ENCODE measurements around the gene TMEM63C. TPM values are rescaled to one million over a fixed set of nuclear protein-coding genes. Genes with fewer than 3 reads are reported as not detected.

TMEM63C gene
- total RNA-seq, 1 donor from 2014 or later: 1.1 TPM

GRCh38 chr14:77257700-77258099, 76.1 kb downstream of the TMEM63C start:
- TF ChIP-seq, protein P1, sequence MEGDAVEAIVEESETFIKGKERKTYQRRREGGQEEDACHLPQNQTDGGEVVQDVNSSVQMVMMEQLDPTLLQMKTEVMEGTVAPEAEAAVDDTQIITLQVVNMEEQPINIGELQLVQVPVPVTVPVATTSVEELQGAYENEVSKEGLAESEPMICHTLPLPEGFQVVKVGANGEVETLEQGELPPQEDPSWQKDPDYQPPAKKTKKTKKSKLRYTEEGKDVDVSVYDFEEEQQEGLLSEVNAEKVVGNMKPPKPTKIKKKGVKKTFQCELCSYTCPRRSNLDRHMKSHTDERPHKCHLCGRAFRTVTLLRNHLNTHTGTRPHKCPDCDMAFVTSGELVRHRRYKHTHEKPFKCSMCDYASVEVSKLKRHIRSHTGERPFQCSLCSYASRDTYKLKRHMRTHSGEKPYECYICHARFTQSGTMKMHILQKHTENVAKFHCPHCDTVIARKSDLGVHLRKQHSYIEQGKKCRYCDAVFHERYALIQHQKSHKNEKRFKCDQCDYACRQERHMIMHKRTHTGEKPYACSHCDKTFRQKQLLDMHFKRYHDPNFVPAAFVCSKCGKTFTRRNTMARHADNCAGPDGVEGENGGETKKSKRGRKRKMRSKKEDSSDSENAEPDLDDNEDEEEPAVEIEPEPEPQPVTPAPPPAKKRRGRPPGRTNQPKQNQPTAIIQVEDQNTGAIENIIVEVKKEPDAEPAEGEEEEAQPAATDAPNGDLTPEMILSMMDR (IDR thresholded peaks at IDR 0.05; ENCODE audit: insufficient read depth, low read length, poor library complexity, severe bottlenecking): no peak
- H3K27me3 ChIP-seq (ENCODE audit: control insufficient read depth, insufficient read depth, low read length): peaks cover 5% of the 10 kb centered on the region
- no peak for DNase-seq (ENCODE audit: low read depth)
- H3K4me3 ChIP-seq (ENCODE audit: low read depth, low read length): no peak overlapping the region
- no peaks in the 10 kb centered on the region for H3K36me3 ChIP-seq (ENCODE audit: control insufficient read depth, insufficient read depth, low read length)

GRCh38 chr14:77258566-77258965, 77.0 kb downstream of the TMEM63C start:
- TF ChIP-seq, protein P1 (IDR thresholded peaks at IDR 0.05; ENCODE audit: insufficient read depth, low read length, poor library complexity, severe bottlenecking): no peak
- DNase-seq (ENCODE audit: low read depth): no peak
- Histone ChIP-seq H3K36me3 (ENCODE audit: control insufficient read depth, insufficient read depth, low read length) (no peaks in the 10 kb centered on the region), H3K4me3 (ENCODE audit: low read depth, low read length) (no peak overlapping the region), H3K27me3 (ENCODE audit: control insufficient read depth, insufficient read depth, low read length) (peaks cover 5% of the 10 kb centered on the region)

DNA sequence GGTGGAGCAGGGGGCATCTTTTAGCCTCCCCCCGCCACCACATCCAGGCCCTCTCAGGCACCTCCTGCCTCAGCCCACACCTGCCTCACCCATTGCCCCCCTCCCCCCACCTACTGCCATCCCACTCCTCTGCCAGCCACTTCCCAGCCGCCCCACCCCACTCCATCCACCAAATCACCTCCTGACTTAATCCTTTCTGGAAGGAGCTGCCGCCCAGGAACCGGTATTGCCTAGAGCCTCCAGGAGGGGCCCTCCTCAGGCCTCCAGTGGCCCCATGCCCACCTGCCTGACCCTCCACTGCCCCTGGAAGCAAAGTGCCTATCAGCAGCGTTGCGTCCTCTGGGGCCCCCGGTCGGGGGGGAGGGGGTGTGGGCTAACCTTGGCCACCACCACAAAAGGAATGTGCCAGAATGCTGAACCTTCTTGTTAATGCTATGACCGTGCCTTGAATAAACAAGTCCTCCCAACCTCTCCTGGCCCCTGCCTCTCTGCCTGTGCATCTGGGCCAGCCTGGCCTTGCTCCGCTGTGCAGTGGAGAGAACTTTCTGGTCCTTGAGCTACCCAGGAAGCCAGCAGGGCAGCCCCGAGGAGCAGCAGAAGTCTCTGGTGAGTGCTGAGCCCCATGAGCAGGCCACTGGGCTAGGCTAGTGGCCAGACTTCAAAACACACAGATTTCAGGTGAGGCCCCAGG, 77.6 kb downstream of the TMEM63C start:
- TF ChIP-seq, protein P1 (IDR thresholded peaks at IDR 0.05; ENCODE audit: insufficient read depth, low read length, poor library complexity, severe bottlenecking): no peak
- Histone ChIP-seq H3K4me3 (ENCODE audit: low read depth, low read length) (no peak overlapping the region), H3K27me3 (ENCODE audit: control insufficient read depth, insufficient read depth, low read length) (peaks cover 5% of the 10 kb centered on the region), H3K36me3 (ENCODE audit: control insufficient read depth, insufficient read depth, low read length) (no peaks in the 10 kb centered on the region)
- DNase-seq (ENCODE audit: low read depth): no peak

GRCh38 chr14:77260199-77260598, 78.6 kb downstream of the TMEM63C start:
- DNase-seq (ENCODE audit: low read depth): no peak
- Histone ChIP-seq H3K36me3 (ENCODE audit: control insufficient read depth, insufficient read depth, low read length) (no peaks in the 10 kb centered on the region), H3K4me3 (ENCODE audit: low read depth, low read length) (no peak overlapping the region), H3K27me3 (ENCODE audit: control insufficient read depth, insufficient read depth, low read length) (peaks cover 8% of the 10 kb centered on the region)
- TF ChIP-seq, protein P1 (IDR thresholded peaks at IDR 0.05; ENCODE audit: insufficient read depth, low read length, poor library complexity, severe bottlenecking): no peak

DNA sequence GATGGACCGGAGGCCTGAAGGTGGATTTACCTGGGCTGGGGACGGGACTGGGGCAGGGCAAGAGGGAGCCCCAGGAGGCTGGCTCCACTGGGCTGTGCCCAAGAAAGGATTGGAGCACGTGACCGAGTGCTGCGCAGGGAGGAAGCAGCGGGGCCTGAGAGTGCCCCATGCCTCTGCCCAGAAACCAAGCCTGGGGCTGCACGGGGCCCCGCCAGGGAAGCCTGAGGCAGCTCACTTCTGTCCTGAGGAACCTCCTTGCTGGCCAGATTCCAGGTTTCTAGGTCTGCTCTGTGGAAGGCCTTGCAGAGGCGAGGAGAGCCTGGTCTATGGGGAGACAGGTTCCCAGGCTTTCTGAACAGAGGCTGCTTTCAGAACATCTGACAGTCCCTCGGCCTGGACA, 79.0 kb downstream of the TMEM63C start:
- no peak overlapping the region for H3K4me3 ChIP-seq (ENCODE audit: low read depth, low read length)
- TF ChIP-seq, protein P1 (IDR thresholded peaks at IDR 0.05; ENCODE audit: insufficient read depth, low read length, poor library complexity, severe bottlenecking): no peak
- no peaks in the 10 kb centered on the region for H3K36me3 ChIP-seq (ENCODE audit: control insufficient read depth, insufficient read depth, low read length)

More for the DNA sequence above, 79.0 kb downstream of the TMEM63C start:
- no peak for DNase-seq (ENCODE audit: low read depth)
- peaks cover 9% of the 10 kb centered on the region for H3K27me3 ChIP-seq (ENCODE audit: control insufficient read depth, insufficient read depth, low read length)
